Activated T-cell treated with anti-CD3 and anti-CD28 coated beads for 48 hours (primary cell): ENCODE measurements around the gene ZNF619.
A peak's percentile ranks its signal among the peaks of the same experiment; 100 is the strongest.
"Not testable (repeated sequence)": the region's sequence is repeated elsewhere in the genome, so short reads cannot be mapped to it uniquely, and the experiment has no call there.

Source experiments
- DNase-seq: peaks from one replicate; pipeline ENCODE4 v3.0.0-alpha.2; 2020; ENCODE audit warnings: low read depth

The ZNF619 gene

GRCh38 chr3:40476478-40477470 is at the start of gene ZNF619:
ZNF619 (plus strand) TSS chr3:40477122; CDS start chr3:40477980, 858 bp downstream.
- peak; percentile 39 for DNase-seq

GRCh38 chr3:40432793-40433192 is 44.1 kb upstream of the ZNF619 start:
- DNase-seq: no peak

- DNase-seq: no peak
Measured at GRCh38 chr3:40437889-40438288, 39.0 kb upstream of the ZNF619 start.

GRCh38 chr3:40445062-40445461 is 31.9 kb upstream of the ZNF619 start:
- no peak for DNase-seq

- no peak for DNase-seq
Measured at GRCh38 chr3:40445880-40446279, 31.0 kb upstream of the ZNF619 start.

GRCh38 chr3:40450438-40450837 is 26.5 kb upstream of the ZNF619 start:
- no peak for DNase-seq

GRCh38 chr3:40451551-40451950 is 25.4 kb upstream of the ZNF619 start:
- DNase-seq: no peak

- DNase-seq: no peak
Measured at GRCh38 chr3:40452057-40452456, 24.9 kb upstream of the ZNF619 start.

- no peak for DNase-seq
Measured at GRCh38 chr3:40452562-40452875, 24.4 kb upstream of the ZNF619 start.

GRCh38 chr3:40452876-40453730 is 23.8 kb upstream of the ZNF619 start:
- peak; percentile 92 for DNase-seq

- DNase-seq: no peak
Measured at GRCh38 chr3:40453933-40454332, 23.0 kb upstream of the ZNF619 start.

- no peak for DNase-seq
Measured at GRCh38 chr3:40455328-40455727, 21.6 kb upstream of the ZNF619 start.

GRCh38 chr3:40456279-40456939 is 20.5 kb upstream of the ZNF619 start:
- DNase-seq: no peak

- DNase-seq: peak; percentile 90
Measured at GRCh38 chr3:40456940-40457823, 19.7 kb upstream of the ZNF619 start, which contains the start of gene RPL14. RPL14 (plus strand) TSS chr3:40457339; CDS start chr3:40457472, 133 bp downstream.

GRCh38 chr3:40458473-40458872 is 18.4 kb upstream of the ZNF619 start:
- no peak for DNase-seq

GRCh38 chr3:40460481-40460880 is 16.4 kb upstream of the ZNF619 start:
- DNase-seq: peak; percentile 25

GRCh38 chr3:40461161-40461560 is 15.8 kb upstream of the ZNF619 start:
- no peak for DNase-seq

GRCh38 chr3:40462838-40463237 is 14.1 kb upstream of the ZNF619 start:
- not testable (repeated sequence) for DNase-seq

- DNase-seq: no peak
Measured at GRCh38 chr3:40463579-40463978, 13.3 kb upstream of the ZNF619 start.

GRCh38 chr3:40464339-40465110 is 12.4 kb upstream of the ZNF619 start:
- DNase-seq: no peak

GRCh38 chr3:40465111-40465407 is 11.9 kb upstream of the ZNF619 start:
- no peak for DNase-seq
